ENCODE data around the gene C5orf15.

DNA sequence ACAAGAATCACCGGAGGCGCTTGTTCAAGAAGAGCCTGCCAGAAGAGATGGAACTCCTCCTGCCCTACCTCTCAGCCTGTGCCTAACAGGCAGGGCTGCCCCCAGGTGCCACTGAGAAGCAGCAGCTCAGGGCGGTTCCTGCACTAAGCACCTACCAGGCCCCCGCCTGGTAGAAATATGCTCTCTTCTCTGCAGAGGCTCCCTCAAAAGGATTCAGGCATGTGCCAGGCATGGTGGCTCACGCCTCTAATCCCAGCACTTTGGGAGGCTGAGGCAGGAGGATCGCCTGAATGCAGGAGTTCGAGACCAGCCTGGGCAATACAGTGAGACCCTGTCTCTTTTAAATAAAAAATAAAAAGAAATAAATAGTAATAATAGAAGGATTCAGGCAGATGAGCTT lies 30.4 kb upstream of the C5orf15 start:
- TF ChIP-seq, protein P1, sequence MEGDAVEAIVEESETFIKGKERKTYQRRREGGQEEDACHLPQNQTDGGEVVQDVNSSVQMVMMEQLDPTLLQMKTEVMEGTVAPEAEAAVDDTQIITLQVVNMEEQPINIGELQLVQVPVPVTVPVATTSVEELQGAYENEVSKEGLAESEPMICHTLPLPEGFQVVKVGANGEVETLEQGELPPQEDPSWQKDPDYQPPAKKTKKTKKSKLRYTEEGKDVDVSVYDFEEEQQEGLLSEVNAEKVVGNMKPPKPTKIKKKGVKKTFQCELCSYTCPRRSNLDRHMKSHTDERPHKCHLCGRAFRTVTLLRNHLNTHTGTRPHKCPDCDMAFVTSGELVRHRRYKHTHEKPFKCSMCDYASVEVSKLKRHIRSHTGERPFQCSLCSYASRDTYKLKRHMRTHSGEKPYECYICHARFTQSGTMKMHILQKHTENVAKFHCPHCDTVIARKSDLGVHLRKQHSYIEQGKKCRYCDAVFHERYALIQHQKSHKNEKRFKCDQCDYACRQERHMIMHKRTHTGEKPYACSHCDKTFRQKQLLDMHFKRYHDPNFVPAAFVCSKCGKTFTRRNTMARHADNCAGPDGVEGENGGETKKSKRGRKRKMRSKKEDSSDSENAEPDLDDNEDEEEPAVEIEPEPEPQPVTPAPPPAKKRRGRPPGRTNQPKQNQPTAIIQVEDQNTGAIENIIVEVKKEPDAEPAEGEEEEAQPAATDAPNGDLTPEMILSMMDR (optimal IDR thresholded peaks at IDR 0.05 in 1 of 3, IDR thresholded peaks at IDR 0.05 in 1 of 3, conservative IDR thresholded peaks at IDR 0.05 in 1 of 3; ENCODE audit: extremely low read depth in 1 of 3, insufficient read depth in 2 of 3, low read length in 3 of 3): no peak
- no peak for TF ChIP-seq EZH2 (IDR thresholded peaks at IDR 0.05; ENCODE audit: low read length)
